HUDEP-2 (cell line): Measurements from ENCODE around the gene GCLC.
"Not testable (repeated sequence)": the region's sequence is repeated elsewhere in the genome, so short reads cannot be mapped to it uniquely, and the experiment has no call there.

Source experiments
- DNase-seq, 76 experiments: peaks; one replicate each; lab custom pipeline; 2025; ENCODE audit not compliant: unreplicated experiment in 76 of 76; lab: John Stamatoyannopoulos, UW

GCLC gene

DNA sequence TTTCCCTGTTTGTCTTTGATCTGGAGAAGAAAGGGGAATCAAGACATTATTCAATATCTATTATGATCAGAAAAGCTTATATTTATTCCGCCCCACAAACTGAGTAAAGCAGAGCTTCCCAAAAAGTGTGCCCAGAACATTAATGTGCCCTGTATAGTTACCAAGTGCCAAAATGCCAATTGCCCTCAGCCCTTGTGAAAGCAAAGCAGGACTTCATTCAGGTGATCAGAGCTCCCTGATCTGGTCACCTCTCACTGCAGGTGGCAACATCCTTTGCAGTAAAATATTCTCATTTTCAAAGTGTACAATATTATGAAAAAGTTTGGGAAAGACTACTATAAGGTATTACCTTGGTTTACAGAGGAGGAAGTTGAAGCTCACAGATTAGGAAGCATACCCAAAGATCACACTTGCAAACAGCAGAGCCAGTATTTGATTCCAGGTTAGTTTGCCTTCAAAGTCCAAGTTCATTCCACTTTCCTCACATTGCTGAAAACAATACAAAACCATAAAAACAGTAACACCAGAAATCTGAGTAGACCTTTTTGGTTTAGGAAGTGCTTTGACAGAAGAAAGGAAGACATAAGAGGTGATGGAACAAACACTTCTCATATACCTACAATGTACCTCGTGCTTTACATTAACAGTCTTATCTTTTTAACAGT, 19.6 kb upstream of the GCLC start:
- DNase-seq = no peak

DNA sequence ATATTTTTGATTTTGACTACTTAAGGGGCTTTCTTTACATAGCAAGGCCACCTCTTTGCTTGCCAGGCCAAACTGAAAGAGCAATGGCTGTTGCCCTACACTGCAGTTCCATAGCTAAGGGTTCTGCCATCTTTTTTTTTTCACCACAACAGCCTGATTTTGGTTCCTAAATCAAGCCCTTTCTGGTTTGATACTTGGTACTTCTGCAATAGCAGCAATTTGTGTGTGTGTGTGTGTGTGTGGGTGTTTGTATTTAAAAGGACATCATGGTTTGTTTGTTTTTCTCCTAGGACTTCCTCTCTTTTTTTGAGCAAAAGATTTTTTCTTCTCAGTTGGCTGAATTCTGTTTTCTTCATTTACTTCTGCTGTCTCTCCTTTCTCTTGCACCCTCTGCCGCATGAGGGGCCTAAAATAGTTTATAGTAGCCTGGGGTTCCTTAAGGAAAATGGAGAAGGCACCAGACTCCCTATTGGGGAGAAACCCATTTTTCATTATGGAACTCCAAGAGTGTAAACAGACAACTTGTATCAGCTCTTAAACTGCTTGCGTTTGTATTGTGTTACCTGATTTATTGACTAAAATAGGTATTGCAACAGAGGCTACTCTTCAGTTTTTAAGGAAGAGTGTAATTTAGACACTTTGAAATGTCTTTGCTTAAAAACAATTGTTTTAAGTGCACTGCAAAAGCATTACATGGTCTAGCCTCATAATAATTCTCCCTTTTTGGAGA, 12.2 kb upstream of the GCLC start:
- DNase-seq = no peak

GRCh38 chr6:53553600-53553999, 8.7 kb upstream of the GCLC start:
- not testable (repeated sequence) for DNase-seq

DNA sequence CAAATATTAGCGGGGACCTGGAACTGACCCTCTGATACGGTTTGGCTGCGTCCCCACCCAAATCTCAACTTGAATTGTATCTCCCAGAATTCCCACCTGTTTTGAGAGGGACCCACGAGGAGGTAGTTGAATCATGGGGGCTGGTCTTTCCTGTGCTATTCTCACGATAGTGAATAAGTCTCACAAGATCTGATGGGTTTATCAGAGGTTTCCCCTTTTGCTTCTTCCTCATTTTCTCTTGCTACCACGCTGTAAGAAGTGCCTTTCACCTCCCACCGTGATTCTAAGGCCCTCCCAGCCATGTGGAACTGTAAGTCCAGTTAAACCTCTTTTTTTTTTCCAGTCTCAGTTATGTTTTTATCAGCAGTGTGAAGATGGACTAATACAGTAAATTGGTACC, 6.8 kb upstream of the GCLC start:
- DNase-seq = not testable (repeated sequence)

DNA sequence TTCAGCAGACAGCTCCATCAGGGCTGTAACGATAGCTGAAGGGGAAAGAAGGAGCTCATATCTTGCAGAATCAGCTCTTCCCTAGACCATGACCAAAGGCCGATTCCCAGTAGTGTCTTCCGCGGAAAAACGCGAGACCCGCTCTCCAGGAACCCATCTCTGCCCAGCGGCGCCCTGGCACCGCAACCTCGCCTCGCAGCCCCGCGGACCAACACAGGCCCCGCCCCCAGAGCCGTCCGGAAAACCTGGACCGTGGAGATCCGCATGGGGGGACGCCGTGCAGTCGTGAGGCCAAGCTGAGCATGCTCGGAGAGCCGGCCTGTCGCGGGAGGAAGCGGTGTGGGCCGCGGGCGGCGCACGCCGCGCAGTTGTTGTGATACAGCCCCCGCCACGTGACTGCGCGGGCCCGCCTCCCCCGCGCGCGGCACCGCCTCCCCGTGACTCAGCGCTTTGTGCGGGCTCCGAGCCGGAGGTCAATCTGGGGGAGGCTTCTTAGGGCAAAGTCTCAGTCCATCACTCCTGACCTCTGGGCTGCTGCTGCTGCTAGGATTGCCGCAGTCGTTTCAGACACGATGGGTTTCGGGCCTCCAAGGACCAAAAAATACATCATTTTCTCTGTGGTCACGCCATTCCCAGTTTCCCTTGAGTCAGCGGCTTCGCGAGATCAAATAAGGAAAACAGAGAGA, 3.1 kb upstream of the GCLC start:
- DNase-seq = peak in 74 of 76 experiments; percentile 74 to 99 (median 96)

DNA sequence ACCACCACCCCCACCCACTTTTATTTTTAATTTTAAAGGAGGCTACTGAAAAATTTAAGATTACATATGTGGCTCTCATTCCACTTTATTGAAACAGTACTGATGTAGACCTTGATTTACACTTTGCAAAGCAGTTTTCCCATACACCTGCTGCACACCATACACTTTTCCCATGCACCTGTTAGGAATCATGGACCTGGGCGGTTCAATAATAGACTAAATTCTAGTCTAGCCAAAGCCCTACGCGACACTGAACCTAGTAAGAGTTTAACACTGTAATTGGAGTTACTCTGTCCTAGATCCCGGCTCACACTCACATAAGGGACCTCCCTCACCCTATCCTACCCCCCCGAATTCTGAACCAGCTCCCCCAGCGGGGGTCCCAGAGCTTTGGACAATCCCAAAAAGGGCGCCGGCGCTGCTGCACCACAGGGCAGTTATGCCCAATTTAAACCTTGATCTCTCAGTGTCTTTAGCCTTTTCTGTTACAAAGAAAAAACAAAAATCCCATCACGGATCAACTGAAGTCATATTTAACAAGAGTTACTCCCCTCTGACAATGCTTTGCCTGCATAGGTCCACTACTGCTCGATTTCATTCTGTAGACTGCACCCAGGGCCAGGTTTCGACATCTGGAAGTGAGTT, 2.4 kb upstream of the GCLC start:
- peak in 2 of 76 experiments; percentile 60 to 62 for DNase-seq

DNA sequence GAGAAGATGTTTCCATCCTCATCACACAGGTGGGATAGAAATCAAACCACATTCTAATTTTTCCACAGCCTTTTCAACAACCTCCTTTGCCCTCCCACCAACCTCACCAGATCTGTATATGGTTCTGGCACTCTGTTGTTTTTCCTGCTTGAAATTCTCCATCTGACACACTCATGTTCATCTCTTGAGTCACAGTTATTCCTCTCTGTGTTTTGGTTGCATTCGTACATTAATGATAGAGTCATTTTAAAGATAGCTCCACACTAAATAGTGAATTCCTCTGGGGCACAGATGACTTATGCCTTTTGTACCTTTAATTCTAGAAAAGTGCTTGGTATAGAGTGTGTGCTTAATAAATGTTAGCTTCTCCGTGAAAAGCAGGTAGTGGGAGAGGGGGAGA, 1.4 kb upstream of the GCLC start:
- DNase-seq = no peak

- peak in 4 of 76 experiments; percentile 20 to 51 (median 39) for DNase-seq
Measured at GRCh38 chr6:53544217-53544469, 758 bp downstream of the GCLC start.

- peak in 6 of 76 experiments; percentile 22 to 51 (median 46) for DNase-seq
Measured at GRCh38 chr6:53543359-53544216, 1.3 kb downstream of the GCLC start.

GRCh38 chr6:53541900-53542299, 3.0 kb downstream of the GCLC start:
- DNase-seq = no peak

DNA sequence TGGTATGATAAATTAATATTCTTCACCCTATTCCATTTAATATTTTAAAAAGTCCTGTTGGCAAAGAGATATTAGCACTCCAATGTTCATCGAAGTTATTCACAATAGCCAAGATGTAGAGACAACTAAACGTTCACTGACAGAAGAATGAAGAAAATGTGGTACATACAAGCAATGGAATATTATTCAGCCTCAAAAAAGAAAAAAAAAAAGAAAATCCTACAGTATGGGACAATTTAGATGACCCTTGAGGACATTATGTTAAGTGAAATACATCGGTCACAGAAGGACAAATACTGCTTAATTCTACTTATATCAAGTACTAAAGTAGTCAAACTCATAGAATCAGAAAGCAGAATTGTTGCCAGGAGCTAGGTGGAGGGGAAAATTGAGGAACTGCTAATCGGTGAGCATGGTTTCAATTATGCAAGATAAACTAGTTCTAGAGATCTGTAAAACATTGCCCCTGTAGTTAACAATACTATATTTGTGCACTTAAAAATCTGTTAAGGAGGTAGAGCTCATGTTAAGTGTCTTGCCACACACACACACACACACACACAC, 4.7 kb downstream of the GCLC start:
- DNase-seq = peak in 7 of 76 experiments; percentile 25 to 56 (median 30)

- peak in 73 of 76 experiments; percentile 29 to 94 (median 76) for DNase-seq
Measured at GRCh38 chr6:53539561-53539960, 5.3 kb downstream of the GCLC start.

DNA sequence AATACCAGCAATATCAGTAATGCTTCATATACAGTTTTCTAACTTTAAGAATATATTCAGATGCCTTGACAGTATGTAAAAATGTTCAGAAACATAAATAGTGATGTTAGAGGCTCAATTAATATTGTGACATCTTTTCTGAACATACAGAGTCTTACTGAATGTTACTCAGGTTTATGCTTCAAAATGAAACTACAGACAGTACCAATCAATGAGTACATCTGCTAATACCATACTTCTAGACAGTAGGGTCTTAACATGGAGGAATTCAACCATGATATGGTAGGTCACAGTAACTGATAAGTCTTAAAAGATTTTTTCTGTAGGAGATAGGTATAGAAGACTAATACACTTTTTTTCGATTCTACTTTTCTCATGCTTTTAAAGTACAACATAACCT, 8.3 kb downstream of the GCLC start:
- no peak for DNase-seq

DNA sequence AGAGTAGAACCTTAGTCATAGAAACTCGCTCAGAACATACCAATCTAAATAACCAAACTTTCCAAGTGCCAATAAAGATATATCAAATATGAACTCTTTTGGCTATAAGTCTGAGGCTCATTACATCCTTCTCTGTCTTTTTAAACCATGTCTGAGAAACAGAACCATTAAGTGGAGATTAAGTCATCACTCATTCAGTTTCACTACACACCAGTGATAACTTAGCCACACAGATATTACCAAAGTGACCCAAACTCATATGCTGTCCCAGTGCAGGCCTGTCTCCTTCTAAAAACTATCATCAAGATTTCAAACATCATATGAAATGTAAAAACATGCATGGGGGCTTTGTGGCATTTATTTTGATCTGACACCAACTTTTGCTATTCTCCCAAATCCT, 12.0 kb downstream of the GCLC start:
- DNase-seq = peak in 2 of 76 experiments; percentile 16 to 27

- DNase-seq = peak in 74 of 76 experiments; percentile 39 to 93 (median 78)
Measured at GRCh38 chr6:53532061-53532797, 12.7 kb downstream of the GCLC start.

GRCh38 chr6:53530780-53531386, 14.0 kb downstream of the GCLC start:
- DNase-seq = no peak

- DNase-seq = no peak
Measured at GRCh38 chr6:53530346-53530745, 14.6 kb downstream of the GCLC start.

- DNase-seq = peak in 40 of 76 experiments; percentile 8 to 65 (median 38)
Measured at GRCh38 chr6:53529324-53530036, 15.4 kb downstream of the GCLC start.
